GM18517 (cell line): Measurements from ENCODE around the gene NFKB1.
"Not testable (repeated sequence)": the region's sequence is repeated elsewhere in the genome, so short reads cannot be mapped to it uniquely, and the experiment has no call there.

ENCODE experiments used
- ATAC-seq: cut with Tn5 transposase; IDR thresholded peaks from one replicate; pipeline ENCODE4 v1.9.1; 2021; ENCODE audit warnings: mild to moderate bottlenecking, moderate library complexity; ENCODE audit not compliant: unreplicated experiment

The NFKB1 gene

DNA sequence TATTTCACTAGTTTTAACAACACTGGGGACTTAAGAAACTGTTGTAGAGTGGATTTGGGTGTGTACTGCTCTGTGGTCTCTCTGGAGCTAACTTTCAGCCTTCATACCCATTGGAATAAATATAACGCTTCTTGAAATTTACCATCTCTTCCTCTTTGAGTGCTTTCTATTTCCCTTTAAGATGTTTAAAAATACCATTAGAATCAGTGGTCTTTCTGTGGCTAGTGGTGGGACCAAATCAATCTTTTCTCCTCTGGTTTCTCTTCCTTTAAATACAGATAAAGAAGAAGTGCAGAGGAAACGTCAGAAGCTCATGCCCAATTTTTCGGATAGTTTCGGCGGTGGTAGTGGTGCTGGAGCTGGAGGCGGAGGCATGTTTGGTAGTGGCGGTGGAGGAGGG is 92.0 kb downstream of the NFKB1 start:
- no peak for ATAC-seq

DNA sequence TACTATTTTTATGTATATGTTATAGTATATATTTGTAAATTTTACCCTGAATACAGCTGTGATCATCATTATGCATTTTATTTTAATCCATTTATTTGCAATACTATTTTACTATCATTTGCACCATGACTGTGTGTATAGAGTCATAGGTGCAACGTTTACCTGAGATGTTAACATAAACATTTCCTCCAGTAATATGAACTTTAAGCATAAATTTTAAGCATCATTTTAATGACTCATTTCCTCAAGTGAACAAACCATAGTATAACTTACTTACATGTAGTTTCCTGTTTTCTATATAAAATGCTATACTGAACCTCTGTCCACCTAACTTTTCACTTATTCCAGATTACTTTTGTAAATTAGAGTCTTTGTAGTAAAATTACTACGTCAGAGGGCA is 92.8 kb downstream of the NFKB1 start:
- no peak for ATAC-seq

- ATAC-seq, result no peak
Measured at GRCh38 chr4:102596532-102596931, 95.4 kb downstream of the NFKB1 start.

- ATAC-seq, result no peak
Measured at GRCh38 chr4:102598086-102598761, 97.1 kb downstream of the NFKB1 start.

GRCh38 chr4:102598762-102599374 is 97.7 kb downstream of the NFKB1 start:
- ATAC-seq, result no peak

DNA sequence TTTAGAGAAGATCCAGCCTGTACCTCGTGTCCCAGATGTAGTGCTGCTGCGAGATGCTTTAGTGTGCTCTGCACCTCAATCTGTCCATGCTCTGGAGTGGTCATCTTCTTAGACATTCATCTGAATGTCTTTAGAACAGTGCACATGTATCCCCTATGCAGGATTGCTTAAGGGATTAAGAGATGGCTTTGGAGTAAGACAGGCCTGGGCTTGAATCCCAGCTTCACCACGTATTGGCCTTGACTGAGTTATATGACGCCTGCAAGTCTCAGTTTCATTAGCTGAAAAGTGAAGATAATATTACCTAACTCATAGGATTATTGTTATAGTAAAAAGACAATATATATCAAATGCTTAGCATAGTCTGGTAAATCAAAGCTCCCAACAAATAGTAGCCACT is 98.3 kb downstream of the NFKB1 start:
- ATAC-seq, result no peak

- no peak for ATAC-seq
Measured at GRCh38 chr4:102599886-102600285, 98.7 kb downstream of the NFKB1 start.

- no peak for ATAC-seq
Measured at GRCh38 chr4:102600689-102601088, 99.5 kb downstream of the NFKB1 start.

DNA sequence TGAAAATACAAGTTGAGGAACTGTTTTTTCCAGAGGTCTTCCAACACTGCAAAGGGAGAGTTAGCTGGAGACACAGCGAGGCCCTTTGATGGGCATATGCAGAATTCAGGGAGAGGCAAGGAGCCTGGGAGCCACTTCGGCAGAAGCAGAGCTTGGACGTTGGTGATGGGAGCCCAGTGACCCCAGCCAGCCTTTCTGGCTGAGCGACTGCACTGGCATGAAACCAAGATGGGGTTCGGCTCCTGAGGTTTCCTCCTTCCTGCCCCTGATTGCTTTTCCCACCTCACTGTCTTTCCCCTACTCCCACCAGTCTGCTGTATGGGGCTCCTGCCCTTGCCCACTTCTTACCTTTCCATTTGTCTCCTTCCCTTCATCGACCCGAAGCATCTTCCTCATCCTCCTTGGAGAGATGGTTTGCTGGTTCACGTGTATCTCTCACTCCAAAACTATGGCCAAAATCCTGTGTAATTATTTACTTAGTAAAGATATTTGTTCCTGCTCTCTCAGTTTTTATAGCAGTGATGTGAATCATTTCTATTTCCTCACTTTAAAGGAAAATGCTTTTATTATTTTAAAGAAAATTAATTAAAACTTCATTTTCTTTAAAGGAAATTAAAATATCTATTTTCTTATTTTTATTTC is 100.5 kb downstream of the NFKB1 start:
- no peak for ATAC-seq

DNA sequence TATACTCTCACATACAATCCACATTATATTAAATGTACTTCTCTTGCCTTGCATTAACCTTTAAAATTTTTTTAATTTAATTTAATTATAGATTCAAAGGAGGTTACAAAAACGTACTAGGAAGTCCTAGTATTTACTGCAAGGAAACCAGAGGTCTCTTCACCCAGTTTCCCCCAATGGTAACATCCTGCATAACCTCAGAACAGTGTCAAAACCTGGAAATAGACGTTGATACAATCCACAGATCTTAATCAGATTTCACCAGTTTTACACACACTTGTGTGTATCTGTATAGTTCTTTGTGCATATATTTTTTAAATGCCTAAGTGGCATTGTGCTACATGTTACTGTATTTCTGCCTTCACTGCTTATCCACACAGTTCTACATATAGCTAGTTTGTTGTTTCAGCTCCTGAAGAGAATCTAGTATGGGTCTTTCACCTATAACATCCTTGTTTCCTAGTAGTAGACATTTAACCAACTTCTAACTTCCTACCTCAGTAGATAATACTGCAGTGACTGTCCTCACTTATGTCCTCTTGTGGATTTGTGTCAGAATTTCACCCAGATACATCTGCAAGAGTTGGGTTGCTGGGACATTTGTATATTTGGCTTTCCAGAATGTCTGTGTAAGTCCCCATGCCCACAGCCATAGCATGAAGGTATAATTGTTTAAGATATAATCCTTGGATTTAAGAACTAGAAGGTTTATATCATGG is 103.2 kb downstream of the NFKB1 start:
- ATAC-seq, result no peak

DNA sequence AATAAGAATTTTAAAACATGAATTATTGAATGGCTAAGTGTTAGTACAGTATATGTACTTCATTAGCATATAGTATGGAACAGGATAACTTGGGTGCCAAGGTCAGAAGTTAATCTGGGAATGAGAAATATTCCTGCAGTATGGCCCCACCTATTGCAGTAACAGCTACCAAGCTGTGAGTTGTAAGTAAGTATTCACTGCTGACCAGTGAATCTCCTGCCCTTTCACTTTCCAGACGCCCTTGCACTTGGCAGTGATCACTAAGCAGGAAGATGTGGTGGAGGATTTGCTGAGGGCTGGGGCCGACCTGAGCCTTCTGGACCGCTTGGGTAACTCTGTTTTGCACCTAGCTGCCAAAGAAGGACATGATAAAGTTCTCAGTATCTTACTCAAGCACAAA is 105.1 kb downstream of the NFKB1 start:
- no peak for ATAC-seq

DNA sequence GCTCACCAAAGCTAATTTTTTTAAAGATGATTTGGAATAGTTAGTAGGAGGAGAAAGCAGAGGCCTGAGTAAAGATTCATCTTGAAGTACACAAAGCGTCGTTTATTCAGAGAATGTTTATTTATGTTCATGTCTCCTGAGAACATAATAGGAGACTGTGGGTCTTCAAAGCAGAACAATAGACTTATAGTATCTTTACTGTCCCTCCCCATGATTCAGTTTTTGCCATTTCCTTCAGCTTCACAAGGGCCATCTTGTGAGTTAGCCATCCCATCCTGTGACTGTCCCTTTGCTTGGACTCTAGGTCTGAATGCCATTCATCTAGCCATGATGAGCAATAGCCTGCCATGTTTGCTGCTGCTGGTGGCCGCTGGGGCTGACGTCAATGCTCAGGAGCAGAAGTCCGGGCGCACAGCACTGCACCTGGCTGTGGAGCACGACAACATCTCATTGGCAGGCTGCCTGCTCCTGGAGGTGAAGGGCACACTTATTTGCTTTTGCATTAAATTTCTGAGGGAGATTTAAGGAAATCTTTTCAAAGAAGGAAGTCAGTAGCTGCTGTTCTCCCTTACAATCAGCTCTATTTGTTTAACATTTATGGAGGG is 105.8 kb downstream of the NFKB1 start:
- ATAC-seq, result no peak

GRCh38 chr4:102608190-102608589 is 107.0 kb downstream of the NFKB1 start:
- no peak for ATAC-seq

- no peak for ATAC-seq
Measured at GRCh38 chr4:102610007-102610406, 108.8 kb downstream of the NFKB1 start.

DNA sequence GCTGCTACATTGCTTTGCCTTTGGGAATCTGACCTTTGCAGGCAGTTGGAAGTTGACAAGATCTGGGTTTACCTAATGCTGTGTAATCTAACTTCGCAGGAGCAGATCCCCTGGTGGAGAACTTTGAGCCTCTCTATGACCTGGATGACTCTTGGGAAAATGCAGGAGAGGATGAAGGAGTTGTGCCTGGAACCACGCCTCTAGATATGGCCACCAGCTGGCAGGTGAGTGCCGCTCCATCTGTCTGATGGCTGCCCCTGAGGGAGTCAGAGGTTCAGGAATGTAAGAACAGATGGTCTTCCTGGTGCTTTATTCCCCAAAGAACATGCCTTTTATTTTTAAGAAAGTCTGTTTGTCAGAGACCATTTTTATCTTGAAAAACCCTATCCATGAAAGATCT is 109.3 kb downstream of the NFKB1 start:
- no peak for ATAC-seq

GRCh38 chr4:102612210-102612609 is 111.1 kb downstream of the NFKB1 start:
- ATAC-seq, result no peak

- no peak for ATAC-seq
Measured at GRCh38 chr4:102612824-102613366, 111.7 kb downstream of the NFKB1 start.

DNA sequence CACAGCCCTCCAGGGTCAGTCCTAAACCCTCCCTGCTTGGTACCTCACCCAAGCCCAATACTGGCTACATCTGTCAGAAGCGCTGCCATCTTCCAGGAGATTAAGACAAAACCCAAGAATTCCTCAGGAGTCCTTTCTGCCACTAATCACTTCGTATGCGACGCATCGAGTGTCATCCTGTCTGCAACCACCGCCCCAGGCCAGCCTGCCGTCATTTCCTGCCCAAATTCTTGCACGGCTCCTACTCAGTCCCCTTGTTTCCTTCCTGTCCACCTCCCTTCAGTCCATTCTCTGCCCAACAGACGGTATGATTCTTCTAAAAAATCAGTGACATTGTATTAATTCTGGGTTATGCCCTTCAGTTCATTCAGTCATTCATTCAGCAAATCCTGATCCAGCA is 113.6 kb downstream of the NFKB1 start:
- no peak for ATAC-seq

DNA sequence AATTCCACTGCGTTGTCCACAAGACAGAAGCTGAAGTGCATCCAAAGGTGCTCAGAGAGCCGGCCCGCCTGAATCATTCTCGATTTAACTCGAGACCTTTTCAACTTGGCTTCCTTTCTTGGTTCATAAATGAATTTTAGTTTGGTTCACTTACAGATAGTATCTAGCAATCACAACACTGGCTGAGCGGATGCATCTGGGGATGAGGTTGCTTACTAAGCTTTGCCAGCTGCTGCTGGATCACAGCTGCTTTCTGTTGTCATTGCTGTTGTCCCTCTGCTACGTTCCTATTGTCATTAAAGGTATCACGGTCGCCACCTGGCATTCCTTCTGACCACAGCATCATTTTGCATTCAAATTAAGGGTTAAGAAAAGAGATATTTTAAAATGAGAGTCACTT is 115.5 kb downstream of the NFKB1 start:
- no peak for ATAC-seq

- not testable (repeated sequence) for ATAC-seq
Measured at GRCh38 chr4:102619021-102619420, 117.9 kb downstream of the NFKB1 start.
